Left lung (tissue), 10 donors: ENCODE measurements around the gene MEGF9. TPM values are rescaled to one million over a fixed set of nuclear protein-coding genes. Genes with fewer than 3 reads are reported as not detected.

ENCODE experiments used
- ATAC-seq: fragments of 200-7000 bp; cut with Tn5 transposase; one replicate; pipeline ENCODE4 v1.9.1; 2020; ENCODE audit warnings: moderate library complexity
- DNase-seq, 4 donors: peaks; one replicate each; pipeline ENCODE4 v3.0.0-alpha.2; 2013 to 2020
- H3K27ac ChIP-seq, 2 donors: fragments of 200-600 bp; sonication (generic) in 1 of 2; one replicate each; pipeline versions ENCODE4 v1.5.0 to v1.8.0; 2020 to 2021
- H3K27me3 ChIP-seq, 2 donors: fragments of 200-600 bp; sonication (generic) in 1 of 2; one replicate each; pipeline versions ENCODE4 v1.5.0 to v1.8.0; 2020 to 2021
- H3K36me3 ChIP-seq, 2 donors: fragments of 200-600 bp; sonication (generic) in 1 of 2; one replicate each; pipeline versions ENCODE4 v1.5.0 to v1.8.0; 2020 to 2021
- H3K4me1 ChIP-seq, 2 donors: fragments of 200-600 bp; one replicate each; pipeline ENCODE4 v1.8.0; 2021
- H3K4me3 ChIP-seq, 2 donors: fragments of 200-600 bp; sonication (generic) in 1 of 2; one replicate each; pipeline versions ENCODE4 v1.5.0 to v1.8.0; 2020 to 2021; ENCODE audit warnings: mild to moderate bottlenecking in 1 of 2
- H3K9me3 ChIP-seq, 2 donors: fragments of 200-600 bp; sonication (generic) in 1 of 2; one replicate each; pipeline versions ENCODE4 v1.5.0 to v1.8.0; 2020 to 2021
- CTCF ChIP-seq, 2 donors: fragments of 200-600 bp; sonication (generic) in 1 of 2; IDR thresholded peaks; one replicate each; pipeline versions ENCODE4 v1.5.0 to v1.8.0; 2021; ENCODE audit warnings: antibody characterized with exemption in 2 of 2
- intact Hi-C, 2 donors: fragments of 100-400 bp; cut with DNase I; formaldehyde crosslinking; loops; one replicate each; pipeline versions ENCODE4 v1.11.2 to v1.14.2; 2022
- polyA plus RNA-seq, 6 donors: library from polyadenylated mRNA; unstranded; fragments of 120-200 nt; gene quantifications; one replicate each; pipeline ENCODE4 v1.2.1, GENCODE V29; 2013; ENCODE audit not compliant: insufficient read length in 6 of 6
- total RNA-seq, 2 donors: library from RNA; stranded (reverse); fragmentation: NEBNext Ultra II Directional; extraction: Animal tissue kit (Norgen Biotek cat#: 25700); gene quantifications; one replicate each; pipeline ENCODE4 v1.2.1, GENCODE V29; 2021
- donor health status: DM: no; HTN: yes; CAD: no.
- donor health status: DM: no; HTN: no; CAD: no.

Gene MEGF9
- total and polyA plus RNA-seq, 8 donors: 13.8 to 103 (median 15.3) TPM

- Histone ChIP-seq H3K27ac (peak overlapping the region in 1 of 2 donors; percentile 27), H3K4me1 (peaks cover 7% of the 10 kb centered on the region in 2 donors), H3K27me3 (no peaks in the 10 kb centered on the region), H3K36me3 (peaks cover 0 to 35% of the 10 kb centered on the region in 2 donors), H3K9me3 (no peaks in the 10 kb centered on the region), H3K4me3 (no peak overlapping the region)
- peak in 2 of 4 donors; percentile 54 to 74 for DNase-seq
- ATAC-seq: peak; percentile 93
- intact Hi-C loops: no loop called here
- peak; percentile 82 to 90 for TF ChIP-seq CTCF (IDR thresholded peaks at IDR 0.05)
Observed at GRCh38 chr9:120619751-120620655, 94.3 kb downstream of the MEGF9 start.

- Histone ChIP-seq H3K9me3 (no peaks in the 10 kb centered on the region), H3K36me3 (peaks cover 0 to 35% of the 10 kb centered on the region in 2 donors), H3K27ac (no peak overlapping the region), H3K4me1 (peaks cover 7% of the 10 kb centered on the region in 2 donors), H3K27me3 (no peaks in the 10 kb centered on the region), H3K4me3 (no peak overlapping the region)
- ATAC-seq (no peak), DNase-seq (no peak)
- intact Hi-C loops: no loop called here
- TF ChIP-seq CTCF (IDR thresholded peaks at IDR 0.05): no peak
Observed at GRCh38 chr9:120616966-120617935, 97.0 kb downstream of the MEGF9 start.

GRCh38 chr9:120612218-120612617 lies 102.1 kb downstream of the MEGF9 start:
- H3K27ac ChIP-seq: no peak overlapping the region
- DNase-seq (no peak), ATAC-seq (no peak)
- H3K4me3 ChIP-seq: no peak overlapping the region
- no peaks in the 10 kb centered on the region for H3K4me1 ChIP-seq
- H3K27me3 ChIP-seq: no peaks in the 10 kb centered on the region
- TF ChIP-seq CTCF (IDR thresholded peaks at IDR 0.05): no peak
- no peaks in the 10 kb centered on the region for H3K9me3 ChIP-seq
- intact Hi-C loops: no loop called here
- peaks cover 0 to 56% of the 10 kb centered on the region in 2 donors for H3K36me3 ChIP-seq

- intact Hi-C loops: no loop called here
- no peak for TF ChIP-seq CTCF (IDR thresholded peaks at IDR 0.05)
- no peak overlapping the region for H3K4me3 ChIP-seq
- no peaks in the 10 kb centered on the region for H3K9me3 ChIP-seq
- no peak for ATAC-seq
- H3K27ac ChIP-seq: no peak overlapping the region
- peaks cover 0 to 61% of the 10 kb centered on the region in 2 donors for H3K36me3 ChIP-seq
- H3K4me1 ChIP-seq: no peaks in the 10 kb centered on the region
- no peaks in the 10 kb centered on the region for H3K27me3 ChIP-seq
- DNase-seq: no peak
Observed at GRCh38 chr9:120611690-120612068, 102.6 kb downstream of the MEGF9 start.
